CD4-positive, CD25-positive, alpha-beta regulatory T cell (primary cell): ENCODE measurements around the gene EXOC6. TPM values are rescaled to one million over a fixed set of nuclear protein-coding genes. Genes with fewer than 3 reads are reported as not detected.

Experiments used
- ATAC-seq, 2 donors: fragments of 150-1000 bp; cut with Tn5 transposase; one replicate each; pipeline ENCODE4 v1.10.0; 2021; ENCODE audit warnings: low read depth in 2 of 2, moderate number of reproducible peaks in 2 of 2, moderate library complexity in 1 of 2
- DNase-seq, 3 donors: peaks; one replicate each; pipeline versions ENCODE4 v3.0.0 to v3.0.0-alpha.2; 2012 to 2022; ENCODE audit warnings: mixed read lengths in 1 of 3
- H3K27ac ChIP-seq: one replicate; pipeline ENCODE4 v1.7.0; 2013; ENCODE audit warnings: mild to moderate bottlenecking, low read length; ENCODE audit not compliant: insufficient read depth, poor library complexity, severe bottlenecking
- H3K27me3 ChIP-seq: one replicate; pipeline ENCODE4 v1.7.0; 2013; ENCODE audit warnings: low read length; ENCODE audit not compliant: control insufficient read depth, insufficient read depth
- H3K36me3 ChIP-seq: one replicate; pipeline ENCODE4 v1.7.0; 2013; ENCODE audit warnings: mild to moderate bottlenecking, low read length, moderate library complexity; ENCODE audit not compliant: control insufficient read depth, insufficient read depth
- H3K4me1 ChIP-seq: 2 replicates; pipeline ENCODE4 v1.7.0; 2013; ENCODE audit warnings: mild to moderate bottlenecking, low read length; ENCODE audit not compliant: insufficient read depth, control insufficient read depth, poor library complexity, severe bottlenecking
- H3K4me3 ChIP-seq: one replicate; pipeline ENCODE4 v1.7.0; 2013; ENCODE audit warnings: low read depth, mild to moderate bottlenecking, low read length, moderate library complexity
- H3K9me3 ChIP-seq, 2 experiments: 1 replicate in 1 of 2; 2 replicates in 1 of 2; pipeline ENCODE4 v1.7.0; 2013; ENCODE audit warnings: low read length in 2 of 2, mild to moderate bottlenecking in 1 of 2, moderate library complexity in 1 of 2; ENCODE audit not compliant: control insufficient read depth in 2 of 2
- H3K27ac Mint-ChIP-seq, 3 donors: one replicate each; pipeline ENCODE4 v1.8.0; 2020 to 2022; ENCODE audit warnings: mild to moderate bottlenecking in 3 of 3, mixed read lengths in 3 of 3, moderate library complexity in 2 of 3
- H3K27me3 Mint-ChIP-seq: one replicate; pipeline ENCODE4 v1.8.0; 2022; ENCODE audit warnings: mild to moderate bottlenecking, mixed read lengths
- H3K36me3 Mint-ChIP-seq: one replicate; pipeline ENCODE4 v1.8.0; 2020; ENCODE audit warnings: mixed read lengths
- H3K4me1 Mint-ChIP-seq, 4 donors: one replicate each; pipeline ENCODE4 v1.8.0; 2020 to 2022; ENCODE audit warnings: mixed read lengths in 4 of 4, mild to moderate bottlenecking in 1 of 4
- H3K4me3 Mint-ChIP-seq, 4 donors: one replicate each; pipeline ENCODE4 v1.8.0; 2020 to 2022; ENCODE audit warnings: mild to moderate bottlenecking in 4 of 4, mixed read lengths in 4 of 4, moderate library complexity in 3 of 4
- H3K9me3 Mint-ChIP-seq, 7 donors: one replicate each; pipeline ENCODE4 v1.8.0; 2020 to 2022; ENCODE audit warnings: mixed read lengths in 7 of 7, mild to moderate bottlenecking in 3 of 7, moderate library complexity in 2 of 7
- polyA plus RNA-seq, 4 donors: library from polyadenylated mRNA; unstranded; fragments of 300-500 nt; fragmentation: Illumina TruSeq; gene quantifications; one replicate each; pipeline ENCODE4 v1.2.3, GENCODE V29; 2021
- total RNA-seq: library from RNA; stranded (reverse); gene quantifications from one replicate; pipeline ENCODE4 v1.2.3, GENCODE V29; 2022

Gene EXOC6
- total and polyA plus RNA-seq, 5 donors from 2014 or later = 7.5 to 16.9 (median 10.0) TPM

- H3K36me3 ChIP-seq = no peaks in the 10 kb centered on the region
- no peaks in the 10 kb centered on the region for H3K27me3 ChIP-seq
- no peak overlapping the region for H3K4me3 ChIP-seq
- DNase-seq = no peak
- no peak for ATAC-seq
- Mint-ChIP-seq H3K4me3 (no peak overlapping the region), H3K27ac (no peak overlapping the region), H3K4me1 (peaks cover 0 to 2% (median 0%) of the 10 kb centered on the region in 4 donors), H3K27me3 (no peaks in the 10 kb centered on the region), H3K36me3 (peaks cover 6% of the 10 kb centered on the region), H3K9me3 (no peaks in the 10 kb centered on the region)
- H3K27ac ChIP-seq = no peak overlapping the region
- H3K9me3 ChIP-seq = no peaks in the 10 kb centered on the region
- H3K4me1 ChIP-seq = no peaks in the 10 kb centered on the region
These were observed 150.9 kb downstream of the EXOC6 start for GRCh38 chr10:92999191-92999590.

GRCh38 chr10:93006435-93007039, 158.2 kb downstream of the EXOC6 start:
- Mint-ChIP-seq H3K27me3 (no peaks in the 10 kb centered on the region), H3K27ac (no peak overlapping the region), H3K4me3 (no peak overlapping the region), H3K9me3 (no peaks in the 10 kb centered on the region), H3K36me3 (peaks cover 12% of the 10 kb centered on the region), H3K4me1 (no peaks in the 10 kb centered on the region)
- H3K27me3 ChIP-seq = no peaks in the 10 kb centered on the region
- H3K4me3 ChIP-seq = no peak overlapping the region
- DNase-seq = peak in 1 of 3 donors; percentile 14
- no peak overlapping the region for H3K27ac ChIP-seq
- H3K9me3 ChIP-seq = no peaks in the 10 kb centered on the region
- H3K36me3 ChIP-seq = no peaks in the 10 kb centered on the region
- no peaks in the 10 kb centered on the region for H3K4me1 ChIP-seq
- ATAC-seq = no peak

- Histone ChIP-seq H3K36me3 (peaks cover 4% of the 10 kb centered on the region), H3K9me3 (no peaks in the 10 kb centered on the region), H3K4me3 (no peak overlapping the region), H3K27me3 (no peaks in the 10 kb centered on the region), H3K27ac (no peak overlapping the region), H3K4me1 (no peaks in the 10 kb centered on the region)
- Mint-ChIP-seq H3K4me1 (no peaks in the 10 kb centered on the region), H3K36me3 (peaks cover 13% of the 10 kb centered on the region), H3K9me3 (no peaks in the 10 kb centered on the region), H3K27me3 (no peaks in the 10 kb centered on the region), H3K27ac (no peak overlapping the region), H3K4me3 (no peak overlapping the region)
- DNase-seq (no peak), ATAC-seq (no peak)
These were observed 167.4 kb downstream of the EXOC6 start for GRCh38 chr10:93015722-93016121.

- no peaks in the 10 kb centered on the region for H3K36me3 ChIP-seq
- Mint-ChIP-seq H3K9me3 (no peaks in the 10 kb centered on the region), H3K4me3 (no peak overlapping the region), H3K4me1 (no peaks in the 10 kb centered on the region), H3K27me3 (no peaks in the 10 kb centered on the region), H3K36me3 (peaks cover 30% of the 10 kb centered on the region), H3K27ac (no peak overlapping the region)
- H3K27ac ChIP-seq = no peak overlapping the region
- ATAC-seq = no peak
- H3K27me3 ChIP-seq = no peaks in the 10 kb centered on the region
- no peak for DNase-seq
- H3K4me1 ChIP-seq = no peaks in the 10 kb centered on the region
- no peaks in the 10 kb centered on the region for H3K9me3 ChIP-seq
- no peak overlapping the region for H3K4me3 ChIP-seq
These were observed 174.8 kb downstream of the EXOC6 start for GRCh38 chr10:93023013-93023650.

- Histone ChIP-seq H3K9me3 (no peaks in the 10 kb centered on the region), H3K36me3 (no peaks in the 10 kb centered on the region), H3K27me3 (no peaks in the 10 kb centered on the region), H3K27ac (no peak overlapping the region), H3K4me1 (no peaks in the 10 kb centered on the region), H3K4me3 (no peak overlapping the region)
- ATAC-seq (no peak), DNase-seq (no peak)
- no peaks in the 10 kb centered on the region for H3K9me3 Mint-ChIP-seq
- H3K27me3 Mint-ChIP-seq = no peaks in the 10 kb centered on the region
- peaks cover 27% of the 10 kb centered on the region for H3K36me3 Mint-ChIP-seq
- no peak overlapping the region for H3K4me3 Mint-ChIP-seq
- H3K4me1 Mint-ChIP-seq = no peaks in the 10 kb centered on the region
- no peak overlapping the region for H3K27ac Mint-ChIP-seq
These were observed 177.8 kb downstream of the EXOC6 start for GRCh38 chr10:93026072-93026471.

- Histone ChIP-seq H3K4me3 (no peak overlapping the region), H3K4me1 (no peaks in the 10 kb centered on the region), H3K9me3 (no peaks in the 10 kb centered on the region), H3K36me3 (no peaks in the 10 kb centered on the region), H3K27ac (no peak overlapping the region), H3K27me3 (no peaks in the 10 kb centered on the region)
- Mint-ChIP-seq H3K36me3 (peaks cover 28% of the 10 kb centered on the region), H3K27ac (no peak overlapping the region), H3K4me1 (peaks cover 0 to 6% (median 0%) of the 10 kb centered on the region in 4 donors), H3K4me3 (no peak overlapping the region), H3K27me3 (no peaks in the 10 kb centered on the region), H3K9me3 (no peaks in the 10 kb centered on the region)
- ATAC-seq (no peak), DNase-seq (no peak)
These were observed 179.2 kb downstream of the EXOC6 start for GRCh38 chr10:93027508-93027907.

GRCh38 chr10:93028883-93029282, 180.6 kb downstream of the EXOC6 start:
- Mint-ChIP-seq H3K4me1 (peaks cover 0 to 10% (median 0%) of the 10 kb centered on the region in 4 donors), H3K9me3 (no peaks in the 10 kb centered on the region)

GRCh38 chr10:93030409-93030808, 182.1 kb downstream of the EXOC6 start:
- H3K27ac ChIP-seq = no peak overlapping the region
- no peaks in the 10 kb centered on the region for H3K27me3 Mint-ChIP-seq
- no peak for DNase-seq
- no peaks in the 10 kb centered on the region for H3K27me3 ChIP-seq
- no peak overlapping the region for H3K4me3 ChIP-seq
- no peaks in the 10 kb centered on the region for H3K9me3 ChIP-seq
- no peak overlapping the region for H3K4me3 Mint-ChIP-seq
- ATAC-seq = no peak
- H3K4me1 ChIP-seq = no peaks in the 10 kb centered on the region
- no peaks in the 10 kb centered on the region for H3K9me3 Mint-ChIP-seq
- H3K36me3 ChIP-seq = no peaks in the 10 kb centered on the region
- no peak overlapping the region for H3K27ac Mint-ChIP-seq
- peaks cover 0 to 10% (median 0%) of the 10 kb centered on the region in 4 donors for H3K4me1 Mint-ChIP-seq
- H3K36me3 Mint-ChIP-seq = peaks cover 28% of the 10 kb centered on the region

More at GRCh38 chr10:93028883-93029282, 180.6 kb downstream of the EXOC6 start:
- DNase-seq (no peak), ATAC-seq (no peak)
- H3K9me3 ChIP-seq = no peaks in the 10 kb centered on the region
- H3K36me3 Mint-ChIP-seq = peaks cover 28% of the 10 kb centered on the region
- H3K27ac Mint-ChIP-seq = no peak overlapping the region
- no peak overlapping the region for H3K27ac ChIP-seq
- no peaks in the 10 kb centered on the region for H3K27me3 ChIP-seq
- no peaks in the 10 kb centered on the region for H3K4me1 ChIP-seq
- H3K27me3 Mint-ChIP-seq = no peaks in the 10 kb centered on the region
- H3K36me3 ChIP-seq = no peaks in the 10 kb centered on the region
- H3K4me3 Mint-ChIP-seq = no peak overlapping the region
- H3K4me3 ChIP-seq = no peak overlapping the region
